Astrocyte of the cerebellum (primary cell): ENCODE results near the gene SLC2A11.

Experiments used
- DNase-seq: peaks from one replicate; pipeline ENCODE4 v3.0.0-alpha.2; 2011; ENCODE audit warnings: low read depth
- H3K4me3 ChIP-seq: 2 replicates; pipeline ENCODE4 v1.5.1; 2011; ENCODE audit warnings: mild to moderate bottlenecking, low read depth, low read length, moderate library complexity
- in situ Hi-C: cut with HindIII; loops from 2 replicates; pipeline ENCODE4 v1.10.0; 2017; ENCODE audit warnings: low sequenced_read_pairs
- TF ChIP-seq, protein P1 (sequence below): IDR thresholded peaks from 2 replicates; pipeline ENCODE4 v1.5.1; 2012; ENCODE audit warnings: low read length, low read depth, moderate library complexity, mild to moderate bottlenecking; ENCODE audit errors: missing control alignments

SLC2A11 gene

DNA sequence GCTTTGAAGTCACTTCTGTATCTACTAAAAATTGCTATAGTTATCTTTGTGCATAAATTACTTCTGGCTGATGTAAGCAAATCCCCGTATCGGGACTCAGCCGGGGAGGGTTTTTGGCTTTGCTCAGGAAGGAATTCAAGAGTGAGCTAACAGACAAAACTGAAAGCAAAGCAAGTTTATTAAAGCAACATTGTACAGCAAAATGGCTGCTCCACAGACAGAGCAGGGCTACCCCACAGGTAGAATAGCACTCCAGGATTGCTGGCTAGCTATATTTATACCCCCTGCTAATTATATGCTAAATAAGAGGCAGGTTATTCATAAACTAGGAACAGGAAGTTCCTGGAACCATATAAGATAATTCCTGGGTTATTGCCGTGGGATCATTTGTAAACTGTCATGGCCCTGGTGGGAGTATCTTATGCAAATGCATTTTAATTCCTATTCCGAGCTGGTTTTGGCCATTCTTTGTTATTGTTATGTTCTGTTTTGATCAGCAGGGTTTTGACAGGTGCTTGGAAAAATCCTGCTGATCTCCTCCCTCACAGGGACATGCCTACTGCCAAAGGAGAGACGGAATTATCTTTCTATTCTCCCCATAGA, 51.7 kb downstream of the SLC2A11 start:
- TF ChIP-seq, protein P1, sequence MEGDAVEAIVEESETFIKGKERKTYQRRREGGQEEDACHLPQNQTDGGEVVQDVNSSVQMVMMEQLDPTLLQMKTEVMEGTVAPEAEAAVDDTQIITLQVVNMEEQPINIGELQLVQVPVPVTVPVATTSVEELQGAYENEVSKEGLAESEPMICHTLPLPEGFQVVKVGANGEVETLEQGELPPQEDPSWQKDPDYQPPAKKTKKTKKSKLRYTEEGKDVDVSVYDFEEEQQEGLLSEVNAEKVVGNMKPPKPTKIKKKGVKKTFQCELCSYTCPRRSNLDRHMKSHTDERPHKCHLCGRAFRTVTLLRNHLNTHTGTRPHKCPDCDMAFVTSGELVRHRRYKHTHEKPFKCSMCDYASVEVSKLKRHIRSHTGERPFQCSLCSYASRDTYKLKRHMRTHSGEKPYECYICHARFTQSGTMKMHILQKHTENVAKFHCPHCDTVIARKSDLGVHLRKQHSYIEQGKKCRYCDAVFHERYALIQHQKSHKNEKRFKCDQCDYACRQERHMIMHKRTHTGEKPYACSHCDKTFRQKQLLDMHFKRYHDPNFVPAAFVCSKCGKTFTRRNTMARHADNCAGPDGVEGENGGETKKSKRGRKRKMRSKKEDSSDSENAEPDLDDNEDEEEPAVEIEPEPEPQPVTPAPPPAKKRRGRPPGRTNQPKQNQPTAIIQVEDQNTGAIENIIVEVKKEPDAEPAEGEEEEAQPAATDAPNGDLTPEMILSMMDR = no peak
- no peak overlapping the region for H3K4me3 ChIP-seq
- DNase-seq = no peak
- in situ Hi-C loops = no loop called here

DNA sequence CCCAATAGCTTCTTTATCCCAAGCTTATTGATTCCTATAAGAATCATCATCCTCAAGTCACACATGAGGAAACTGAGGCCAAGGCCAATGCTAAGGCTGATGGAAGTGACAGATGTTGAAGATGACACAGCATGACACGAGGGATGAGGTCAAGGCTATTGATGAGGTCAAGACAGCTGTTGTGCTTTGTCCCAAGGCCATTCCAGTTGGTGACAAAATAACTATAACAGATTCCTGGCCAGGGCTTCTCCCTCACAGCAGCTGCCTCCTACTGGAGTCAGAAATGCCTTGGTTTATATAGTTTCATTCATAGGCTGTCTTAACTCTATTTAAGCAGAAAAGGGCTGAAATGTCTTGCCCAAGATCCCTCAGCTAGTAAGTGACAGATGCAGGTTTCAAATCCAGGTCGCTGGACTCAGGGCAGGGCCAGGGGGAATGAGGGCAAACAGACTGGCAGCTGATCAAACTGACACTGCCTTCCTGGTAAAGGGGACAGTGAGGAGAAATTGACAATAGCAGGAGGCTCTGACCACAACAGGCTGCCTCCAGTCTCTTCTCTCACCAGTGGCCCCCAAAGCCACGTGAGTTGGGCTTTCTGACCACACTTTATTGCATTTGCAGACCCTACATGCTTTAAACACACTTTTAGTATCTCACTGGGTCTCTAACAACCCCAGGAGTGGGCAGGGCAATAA, 53.0 kb downstream of the SLC2A11 start:
- TF ChIP-seq, protein P1 = no peak
- in situ Hi-C loops = no loop called here
- no peak overlapping the region for H3K4me3 ChIP-seq
- no peak for DNase-seq

DNA sequence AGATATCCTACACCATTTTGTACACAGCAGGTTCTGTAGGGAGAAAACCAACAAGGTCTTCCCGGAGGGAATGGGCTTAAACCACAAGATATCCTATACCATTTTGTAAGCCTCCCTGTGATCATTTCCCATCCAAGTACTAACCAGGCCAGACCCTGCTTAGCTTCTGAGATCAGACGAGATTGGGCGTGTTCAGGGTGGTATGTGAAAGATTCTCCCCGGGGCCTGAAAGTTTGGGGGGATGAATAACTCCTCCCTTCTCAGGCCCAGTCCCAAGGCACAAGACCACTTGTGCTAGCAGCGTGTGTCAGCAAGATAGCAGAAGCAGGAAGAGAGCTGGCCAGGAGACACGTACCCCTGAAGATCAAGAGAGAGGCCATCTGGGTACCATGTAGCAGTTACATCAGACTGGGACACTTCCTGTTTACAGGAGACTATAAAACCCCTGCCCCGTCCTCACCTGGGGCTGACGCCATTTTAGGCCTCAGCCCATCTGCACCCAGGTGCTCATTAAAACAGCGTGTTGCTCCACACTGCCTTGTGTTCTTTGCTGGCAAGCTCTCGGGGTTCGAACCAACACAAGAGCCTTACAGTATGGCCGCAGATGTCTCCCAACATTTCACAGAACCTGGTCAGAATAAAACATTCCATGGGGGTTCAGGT, 53.8 kb downstream of the SLC2A11 start:
- DNase-seq = no peak
- in situ Hi-C loops = no loop called here
- H3K4me3 ChIP-seq = no peak overlapping the region

DNA sequence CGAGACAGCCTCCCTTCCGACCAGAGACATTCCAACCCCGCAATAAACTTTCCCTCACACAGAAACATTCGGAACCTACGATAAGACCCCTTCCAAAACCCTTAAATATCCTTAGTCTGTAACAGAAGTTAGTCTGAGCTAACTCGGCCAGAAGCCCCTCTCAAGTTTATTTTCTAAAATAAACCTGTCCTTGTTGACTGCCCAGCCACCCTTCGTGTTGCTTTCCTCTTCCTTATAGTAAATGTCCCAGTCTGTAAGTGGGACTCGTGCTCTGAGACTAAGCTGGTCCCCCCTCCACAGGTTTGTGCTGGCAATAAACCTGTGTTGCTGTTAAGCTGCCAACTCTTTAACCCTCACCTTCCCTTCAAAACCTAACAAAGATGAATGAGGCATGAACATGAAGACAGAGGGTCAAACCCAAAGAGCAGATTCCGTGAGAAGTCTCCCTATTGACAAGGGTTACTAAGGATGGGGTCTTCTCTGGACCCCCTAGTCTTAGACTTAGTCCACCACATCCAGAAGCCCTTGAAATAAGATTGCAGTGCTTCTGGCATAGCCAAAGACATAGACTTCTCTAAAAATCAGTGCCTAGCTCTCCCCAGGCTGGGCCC, 54.7 kb downstream of the SLC2A11 start:
- no peak overlapping the region for H3K4me3 ChIP-seq
- TF ChIP-seq, protein P1 = no peak
- DNase-seq = no peak
- in situ Hi-C loops = no loop called here

More for the DNA sequence above, 53.8 kb downstream of the SLC2A11 start:
- TF ChIP-seq, protein P1 = no peak

DNA sequence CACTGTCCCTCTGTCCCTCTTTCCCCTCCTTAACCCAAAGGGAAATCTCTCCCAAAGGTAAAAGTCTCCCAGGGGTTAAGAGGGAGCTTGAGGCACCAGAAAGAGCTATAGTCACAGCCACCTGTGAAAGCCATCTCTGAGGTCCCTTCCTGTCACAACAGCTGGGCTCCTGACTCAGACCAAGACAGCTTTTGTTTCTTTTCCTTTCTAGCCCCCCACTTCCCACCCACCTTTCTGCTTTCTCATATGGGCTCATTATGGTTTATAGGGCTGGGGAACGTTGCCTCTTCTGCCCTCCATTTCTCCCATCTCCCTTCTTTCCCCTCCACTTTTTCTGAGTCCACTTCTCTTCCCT, 55.6 kb downstream of the SLC2A11 start:
- peak overlapping the region; percentile 62 for H3K4me3 ChIP-seq
- in situ Hi-C loops = no loop called here
- TF ChIP-seq, protein P1 = no peak
- no peak for DNase-seq

DNA sequence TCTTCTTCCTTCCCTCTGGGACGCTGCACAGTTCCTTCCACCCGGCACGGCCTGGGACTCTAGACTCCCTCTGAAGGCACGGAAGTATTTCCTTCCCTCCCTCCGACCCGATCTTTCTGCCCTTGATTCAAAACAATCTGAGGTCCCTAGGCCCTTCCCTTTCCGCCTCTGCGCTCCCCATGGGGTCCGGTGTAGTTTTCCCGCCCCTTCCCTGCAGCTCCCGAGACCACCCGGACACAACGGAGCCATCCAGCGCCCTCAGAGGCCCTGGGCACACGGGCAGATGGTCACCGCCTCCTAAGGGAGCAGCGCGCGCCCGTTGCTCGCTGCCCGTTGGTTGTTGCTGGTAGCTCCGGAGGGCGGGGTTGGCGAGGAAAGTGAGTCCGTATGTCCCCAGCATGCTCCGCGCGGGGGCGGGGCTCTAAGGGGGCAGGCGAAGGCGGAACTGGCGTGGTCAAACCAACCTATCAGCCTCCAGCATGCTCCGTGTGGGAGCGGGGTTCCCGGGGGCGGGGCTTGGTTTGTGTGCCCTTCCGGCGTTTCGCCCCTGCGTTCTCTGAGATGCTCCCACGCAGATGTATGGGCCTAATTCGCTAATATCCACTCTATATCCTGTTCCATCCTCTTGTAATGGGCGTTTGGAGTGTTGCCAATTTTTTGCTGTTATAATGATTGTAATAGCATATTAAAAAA, 56.1 kb downstream of the SLC2A11 start:
- TF ChIP-seq, protein P1 = no peak
- in situ Hi-C loops = no loop called here
- H3K4me3 ChIP-seq = peak overlapping the region; percentile 62
- peak; percentile 94 for DNase-seq
